Hepatocyte (in vitro differentiated cells): ENCODE results near the gene AZIN2.

ENCODE experiments used
- EZH2phosphoT487 ChIP-seq: fragments of 200-600 bp; sonication (generic); IDR thresholded peaks from one replicate; pipeline ENCODE4 v1.6.1; 2018; ENCODE audit warnings: antibody characterized with exemption, mild to moderate bottlenecking, low read depth, moderate library complexity; ENCODE audit not compliant: unreplicated experiment, severe bottlenecking
- TF ChIP-seq, protein P1 (sequence below): fragments of 200-600 bp; sonication (generic); IDR thresholded peaks from 2 replicates; pipeline ENCODE4 v1.5.1; 2016; ENCODE audit warnings: antibody characterized with exemption, mild to moderate bottlenecking; ENCODE audit not compliant: poor library complexity

DNA sequence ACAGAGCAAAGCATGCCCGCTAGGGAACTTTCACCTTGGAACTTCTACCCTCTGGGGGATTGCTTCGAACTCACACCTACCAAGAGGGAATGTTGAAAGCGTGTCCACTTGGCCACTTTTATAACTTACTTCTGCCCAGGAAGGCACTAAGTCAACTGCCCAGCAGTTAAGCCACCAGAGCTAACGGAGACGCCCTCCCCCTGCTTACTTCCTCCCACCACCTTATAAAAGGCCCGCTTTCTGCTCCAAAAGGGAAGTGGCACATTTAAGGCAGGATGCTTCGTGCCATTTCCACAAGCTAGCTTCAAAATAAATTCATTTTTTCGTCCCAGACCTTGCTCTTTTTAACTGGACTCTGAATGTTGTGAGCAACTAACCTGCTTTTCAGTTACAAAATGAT lies 41.1 kb upstream of the AZIN2 start:
- TF ChIP-seq, protein P1, sequence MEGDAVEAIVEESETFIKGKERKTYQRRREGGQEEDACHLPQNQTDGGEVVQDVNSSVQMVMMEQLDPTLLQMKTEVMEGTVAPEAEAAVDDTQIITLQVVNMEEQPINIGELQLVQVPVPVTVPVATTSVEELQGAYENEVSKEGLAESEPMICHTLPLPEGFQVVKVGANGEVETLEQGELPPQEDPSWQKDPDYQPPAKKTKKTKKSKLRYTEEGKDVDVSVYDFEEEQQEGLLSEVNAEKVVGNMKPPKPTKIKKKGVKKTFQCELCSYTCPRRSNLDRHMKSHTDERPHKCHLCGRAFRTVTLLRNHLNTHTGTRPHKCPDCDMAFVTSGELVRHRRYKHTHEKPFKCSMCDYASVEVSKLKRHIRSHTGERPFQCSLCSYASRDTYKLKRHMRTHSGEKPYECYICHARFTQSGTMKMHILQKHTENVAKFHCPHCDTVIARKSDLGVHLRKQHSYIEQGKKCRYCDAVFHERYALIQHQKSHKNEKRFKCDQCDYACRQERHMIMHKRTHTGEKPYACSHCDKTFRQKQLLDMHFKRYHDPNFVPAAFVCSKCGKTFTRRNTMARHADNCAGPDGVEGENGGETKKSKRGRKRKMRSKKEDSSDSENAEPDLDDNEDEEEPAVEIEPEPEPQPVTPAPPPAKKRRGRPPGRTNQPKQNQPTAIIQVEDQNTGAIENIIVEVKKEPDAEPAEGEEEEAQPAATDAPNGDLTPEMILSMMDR = no peak
- no peak for TF ChIP-seq EZH2phosphoT487
